GM23338 (cell line): Measurements from ENCODE around the gene MRPL2. TPM values are rescaled to one million over a fixed set of nuclear protein-coding genes. Genes with fewer than 3 reads are reported as not detected.
A peak's percentile ranks its signal among the peaks of the same experiment; 100 is the strongest.

Experiments used
- ATAC-seq: fragments of 200-7000 bp; cut with Tn5 transposase; 3 replicates; pipeline ENCODE4 v1.9.1; 2020
- DNase-seq: peaks from one replicate; pipeline ENCODE4 v3.0.0-alpha.2; 2015; ENCODE audit warnings: low spot score
- H2AFZ ChIP-seq: fragments of 200-600 bp; sonication (generic); 2 replicates; pipeline ENCODE4 v1.8.0; 2016; ENCODE audit warnings: antibody characterized with exemption, mild to moderate bottlenecking, moderate library complexity
- H3F3A ChIP-seq: fragments of 200-600 bp; sonication (generic); replicated peaks from 2 replicates; pipeline ENCODE4 v1.8.0; 2017; ENCODE audit warnings: antibody characterized with exemption, mixed run types, low read depth
- H3K27ac ChIP-seq: fragments of 200-600 bp; sonication (generic); 2 replicates; pipeline ENCODE4 v1.6.1; 2016; ENCODE audit warnings: low read depth
- H3K27me3 ChIP-seq: fragments of 200-600 bp; sonication (generic); 2 replicates; pipeline ENCODE4 v1.8.0; 2016; ENCODE audit warnings: mild to moderate bottlenecking, mixed run types, moderate library complexity; ENCODE audit not compliant: insufficient read depth
- H3K36me3 ChIP-seq: fragments of 200-600 bp; sonication (generic); 2 replicates; pipeline ENCODE4 v1.8.0; 2016; ENCODE audit warnings: mild to moderate bottlenecking; ENCODE audit not compliant: insufficient read depth
- H3K4me1 ChIP-seq: fragments of 200-600 bp; sonication (generic); 2 replicates; pipeline ENCODE4 v1.8.0; 2016; ENCODE audit warnings: mild to moderate bottlenecking, moderate library complexity; ENCODE audit not compliant: insufficient read depth
- H3K4me2 ChIP-seq: fragments of 200-600 bp; sonication (generic); 2 replicates; pipeline ENCODE4 v1.7.1; 2017; ENCODE audit warnings: mixed run types
- H3K4me3 ChIP-seq: fragments of 200-600 bp; sonication (generic); 2 replicates; pipeline ENCODE4 v1.6.1; 2016; ENCODE audit warnings: mixed run types
- H3K79me2 ChIP-seq: fragments of 200-600 bp; sonication (generic); replicated peaks from 2 replicates; pipeline ENCODE4 v1.8.0; 2017; ENCODE audit warnings: mild to moderate bottlenecking; ENCODE audit not compliant: insufficient read depth
- H3K9me2 ChIP-seq: fragments of 200-600 bp; sonication (generic); 2 replicates; pipeline ENCODE4 v1.8.0; 2017; ENCODE audit not compliant: insufficient read depth
- H4K20me1 ChIP-seq: fragments of 200-600 bp; sonication (generic); replicated peaks from 2 replicates; pipeline ENCODE4 v1.8.0; 2017; ENCODE audit warnings: mild to moderate bottlenecking; ENCODE audit not compliant: insufficient read depth
- H3K27ac Mint-ChIP-seq: 2 replicates; pipeline ENCODE4 v1.8.0; 2020; ENCODE audit warnings: inconsistent platforms, mild to moderate bottlenecking, moderate library complexity, mixed read lengths
- H3K27me3 Mint-ChIP-seq: 3 replicates; pipeline ENCODE4 v1.8.0; 2022; ENCODE audit warnings: low read depth, mild to moderate bottlenecking, moderate library complexity, mixed read lengths, inconsistent platforms; ENCODE audit not compliant: insufficient read depth, poor library complexity
- H3K36me3 Mint-ChIP-seq: 3 replicates; pipeline ENCODE4 v1.8.0; 2021; ENCODE audit warnings: low read depth, mild to moderate bottlenecking, inconsistent platforms, moderate library complexity, mixed read lengths
- H3K4me1 Mint-ChIP-seq: 3 replicates; pipeline ENCODE4 v1.8.0; 2020; ENCODE audit warnings: mild to moderate bottlenecking, inconsistent platforms, mixed read lengths
- H3K4me3 Mint-ChIP-seq: 3 replicates; pipeline ENCODE4 v1.8.0; 2021; ENCODE audit warnings: moderate library complexity, mild to moderate bottlenecking, inconsistent platforms, mixed read lengths
- H3K9me3 Mint-ChIP-seq: 3 replicates; pipeline ENCODE4 v1.8.0; 2020; ENCODE audit warnings: moderate library complexity, mild to moderate bottlenecking, inconsistent platforms, mixed read lengths
- CREB1 ChIP-seq: fragments of 250-450 bp; sonication (Bioruptor Pico); IDR thresholded peaks from 2 replicates; pipeline ENCODE4 v1.5.0; 2020; ENCODE audit warnings: low read depth, mild to moderate bottlenecking, moderate library complexity
- CTCF ChIP-seq, 2 experiments: fragments of 200-600 bp in 1 of 2; sonication (generic) in 1 of 2; conservative IDR thresholded peaks; 2 replicates each; pipeline versions ENCODE4 v1.5.1 to v1.6.1; 2016 to 2017; ENCODE audit warnings: antibody characterized with exemption in 2 of 2, low read depth in 2 of 2, mild to moderate bottlenecking in 2 of 2, moderate library complexity in 1 of 2
- EZH2 ChIP-seq: fragments of 200-600 bp; sonication (generic); IDR thresholded peaks from one replicate; pipeline ENCODE4 v1.8.0; 2017; ENCODE audit warnings: antibody characterized with exemption, mild to moderate bottlenecking, low read depth; ENCODE audit not compliant: unreplicated experiment
- EZH2phosphoT487 ChIP-seq: fragments of 200-600 bp; sonication (generic); IDR thresholded peaks from one replicate; pipeline ENCODE4 v1.8.1; 2018; ENCODE audit warnings: antibody characterized with exemption; ENCODE audit not compliant: unreplicated experiment
- JUNB ChIP-seq: IDR thresholded peaks from one replicate; pipeline ENCODE4 v1.6.1; 2016; ENCODE audit warnings: antibody characterized with exemption; ENCODE audit not compliant: unreplicated experiment
- NANOG ChIP-seq: IDR thresholded peaks from 2 replicates; pipeline ENCODE4 v1.6.1; 2016; ENCODE audit warnings: antibody characterized with exemption, borderline replicate concordance
- POLR2AphosphoS5 ChIP-seq: IDR thresholded peaks from 2 replicates; pipeline ENCODE4 v1.6.1; 2016; ENCODE audit warnings: antibody characterized with exemption, low read depth
- STAT1 ChIP-seq: IDR thresholded peaks from one replicate; pipeline ENCODE4 v1.6.1; 2016; ENCODE audit warnings: antibody characterized with exemption; ENCODE audit not compliant: unreplicated experiment
- ZNF114 ChIP-seq: fragments of 250-450 bp; sonication (Bioruptor Pico); IDR thresholded peaks from 2 replicates; pipeline ENCODE4 v1.5.0; 2020; ENCODE audit warnings: mild to moderate bottlenecking, moderate library complexity
- ZNF331 ChIP-seq: fragments of 250-450 bp; sonication (Bioruptor Pico); IDR thresholded peaks from 2 replicates; pipeline ENCODE4 v1.5.0; 2020; ENCODE audit warnings: low read depth, mild to moderate bottlenecking, moderate library complexity
- polyA plus RNA-seq: library from polyadenylated mRNA; unstranded; fragments of >200 nt; fragmentation: Nextera tagmentation; extraction: Ambion mirVana; gene quantifications from 2 replicates; pipeline ENCODE4 v1.2.1, GENCODE V29; 2016
- total RNA-seq: library from RNA; depleted of rRNA; stranded (reverse); fragments of >200 nt; shearing (Covaris generic); gene quantifications from 2 replicates; pipeline ENCODE4 v1.2.3, GENCODE V29; 2014
- TF ChIP-seq, protein P1 (sequence below): IDR thresholded peaks from one replicate; pipeline ENCODE4 v1.6.1; 2018; ENCODE audit warnings: antibody characterized with exemption; ENCODE audit not compliant: unreplicated experiment

Gene MRPL2
- total and polyA plus RNA-seq, 2 experiments from 2014 or later, result 32.3 to 128 TPM

DNA sequence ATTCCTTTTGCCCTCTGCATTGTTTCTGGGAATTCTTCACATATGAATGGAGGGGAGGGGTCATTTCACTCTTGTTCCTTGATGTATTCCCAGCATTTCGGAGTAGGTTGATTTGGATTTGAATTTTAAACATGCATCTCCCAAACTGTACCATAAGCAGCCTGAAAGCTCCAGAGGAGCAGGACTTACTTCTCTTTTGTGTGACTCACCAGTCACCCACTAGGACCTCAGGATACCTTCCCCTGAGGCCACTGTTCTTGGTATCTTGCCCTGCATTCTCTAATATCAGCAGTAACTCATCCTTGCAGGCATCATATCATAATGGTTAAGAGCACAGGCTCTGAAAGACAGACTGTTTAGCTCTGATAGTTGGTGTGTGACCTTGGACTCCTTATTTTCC, 703 bp downstream of the MRPL2 start (continued):
- TF ChIP-seq EZH2 (no peak), CREB1 (CRISPR knock-in tag) (no peak), CTCF (conservative IDR thresholded peaks at IDR 0.05; ENCODE audit: low read depth in 2 of 2) (no peak), POLR2AphosphoS5 (no peak), STAT1 (no peak), JUNB (no peak), EZH2phosphoT487 (no peak), ZNF114 (CRISPR knock-in tag) (no peak)
- TF ChIP-seq, protein P1, sequence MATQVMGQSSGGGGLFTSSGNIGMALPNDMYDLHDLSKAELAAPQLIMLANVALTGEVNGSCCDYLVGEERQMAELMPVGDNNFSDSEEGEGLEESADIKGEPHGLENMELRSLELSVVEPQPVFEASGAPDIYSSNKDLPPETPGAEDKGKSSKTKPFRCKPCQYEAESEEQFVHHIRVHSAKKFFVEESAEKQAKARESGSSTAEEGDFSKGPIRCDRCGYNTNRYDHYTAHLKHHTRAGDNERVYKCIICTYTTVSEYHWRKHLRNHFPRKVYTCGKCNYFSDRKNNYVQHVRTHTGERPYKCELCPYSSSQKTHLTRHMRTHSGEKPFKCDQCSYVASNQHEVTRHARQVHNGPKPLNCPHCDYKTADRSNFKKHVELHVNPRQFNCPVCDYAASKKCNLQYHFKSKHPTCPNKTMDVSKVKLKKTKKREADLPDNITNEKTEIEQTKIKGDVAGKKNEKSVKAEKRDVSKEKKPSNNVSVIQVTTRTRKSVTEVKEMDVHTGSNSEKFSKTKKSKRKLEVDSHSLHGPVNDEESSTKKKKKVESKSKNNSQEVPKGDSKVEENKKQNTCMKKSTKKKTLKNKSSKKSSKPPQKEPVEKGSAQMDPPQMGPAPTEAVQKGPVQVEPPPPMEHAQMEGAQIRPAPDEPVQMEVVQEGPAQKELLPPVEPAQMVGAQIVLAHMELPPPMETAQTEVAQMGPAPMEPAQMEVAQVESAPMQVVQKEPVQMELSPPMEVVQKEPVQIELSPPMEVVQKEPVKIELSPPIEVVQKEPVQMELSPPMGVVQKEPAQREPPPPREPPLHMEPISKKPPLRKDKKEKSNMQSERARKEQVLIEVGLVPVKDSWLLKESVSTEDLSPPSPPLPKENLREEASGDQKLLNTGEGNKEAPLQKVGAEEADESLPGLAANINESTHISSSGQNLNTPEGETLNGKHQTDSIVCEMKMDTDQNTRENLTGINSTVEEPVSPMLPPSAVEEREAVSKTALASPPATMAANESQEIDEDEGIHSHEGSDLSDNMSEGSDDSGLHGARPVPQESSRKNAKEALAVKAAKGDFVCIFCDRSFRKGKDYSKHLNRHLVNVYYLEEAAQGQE, result no peak

DNA sequence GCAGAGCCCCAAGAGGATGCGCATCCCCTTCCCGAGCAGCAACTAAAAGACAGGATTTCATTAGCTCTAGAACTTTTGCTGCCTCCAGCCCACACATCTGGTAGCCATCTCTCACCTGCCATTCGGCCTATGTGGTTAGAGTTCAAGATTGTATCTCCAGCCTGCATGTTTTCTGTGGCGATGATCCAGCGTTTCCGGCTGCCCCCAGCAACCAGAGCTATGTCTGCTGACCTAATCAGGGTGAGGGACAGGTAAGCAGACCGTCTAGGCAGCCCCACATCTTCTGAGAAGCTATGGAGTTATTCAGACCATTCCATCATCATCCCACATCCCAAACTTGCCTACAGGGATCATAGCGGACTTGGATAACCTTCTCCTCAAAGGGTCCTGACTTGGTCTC, 3.3 kb downstream of the MRPL2 start:
- H3K4me3 Mint-ChIP-seq, result peak overlapping the region; percentile 31; the same call in 1 of the 3 replicates
- H3K4me1 ChIP-seq, result peaks cover 17% of the 10 kb centered on the region
- H3K27me3 Mint-ChIP-seq, result peaks cover 18% of the 10 kb centered on the region
- H3F3A ChIP-seq, result peaks cover 22% of the 10 kb centered on the region
- H3K79me2 ChIP-seq, result peaks cover 28% of the 10 kb centered on the region
- H2AFZ ChIP-seq, result no peak overlapping the region
- H3K4me3 ChIP-seq, result no peak overlapping the region
- H3K9me2 ChIP-seq, result no peaks in the 10 kb centered on the region
- H3K9me3 Mint-ChIP-seq, result no peaks in the 10 kb centered on the region; the same call in 1 of the 3 replicates
- peaks cover 24% of the 10 kb centered on the region for H3K36me3 Mint-ChIP-seq
- peak overlapping the region; percentile 42; the same call in 1 of the 2 replicates for H3K27ac ChIP-seq
- peaks cover 50% of the 10 kb centered on the region for H3K4me1 Mint-ChIP-seq
- no peak overlapping the region for H3K4me2 ChIP-seq
- no peaks in the 10 kb centered on the region for H4K20me1 ChIP-seq
- H3K27ac Mint-ChIP-seq, result peak overlapping the region; percentile 72; the same call in 1 of the 2 replicates
- H3K36me3 ChIP-seq, result peaks cover 5% of the 10 kb centered on the region; the same call in 1 of the 2 replicates
- ATAC-seq (no peak), DNase-seq (no peak)
- no peaks in the 10 kb centered on the region for H3K27me3 ChIP-seq
- TF ChIP-seq ZNF331 (CRISPR knock-in tag), result no peak
- no peak for TF ChIP-seq ZNF114 (CRISPR knock-in tag)
- no peak for TF ChIP-seq POLR2AphosphoS5
- no peak for TF ChIP-seq NANOG
- TF ChIP-seq EZH2phosphoT487, result no peak
- no peak for TF ChIP-seq CREB1 (CRISPR knock-in tag)
- TF ChIP-seq CTCF (conservative IDR thresholded peaks at IDR 0.05; ENCODE audit: low read depth in 2 of 2), result no peak
- no peak for TF ChIP-seq JUNB
